Measurements from ENCODE around the gene WNT11.

WNT11 gene

GRCh38 chr11:76163289-76163880 is 42.9 kb downstream of the WNT11 start:
- POLR2A ChIA-PET, result no interaction called here
- CTCF ChIA-PET, result interaction anchor here (1.5 kb wide), 1 partner anchor 11 kb away, joined by 4 read pairs; no protein-coding TSS in a partner anchor

GRCh38 chr11:76162336-76163288 is 43.7 kb downstream of the WNT11 start:
- no peak for DNase-seq (ENCODE audit: extremely low spot score)
- POLR2A ChIA-PET, result interaction anchor here (0.9 kb wide), 1 partner anchor 46 kb away, joined by 3 read pairs; no protein-coding TSS in a partner anchor
- no peak for TF ChIP-seq FOXM1 (IDR thresholded peaks at IDR 0.05; ENCODE audit: borderline replicate concordance)
- TF ChIP-seq SUZ12 (IDR thresholded peaks at IDR 0.05), result no peak
- TF ChIP-seq PKNOX1 (IDR thresholded peaks at IDR 0.05), result no peak
- TF ChIP-seq SP1 (IDR thresholded peaks at IDR 0.05), result no peak
- no peak for TF ChIP-seq ELF4 (IDR thresholded peaks at IDR 0.05)
- no peak for TF ChIP-seq ARNT (IDR thresholded peaks at IDR 0.05)
- TF ChIP-seq NFRKB (IDR thresholded peaks at IDR 0.05), result no peak
- CTCF ChIA-PET, result interaction anchor here (1.5 kb wide), 1 partner anchor 10 kb away, joined by 4 read pairs; no protein-coding TSS in a partner anchor

More at GRCh38 chr11:76163289-76163880, 42.9 kb downstream of the WNT11 start:
- TF ChIP-seq FOXA1 (IDR thresholded peaks at IDR 0.05), result no peak
- TF ChIP-seq L3MBTL2 (conservative IDR thresholded peaks at IDR 0.05), result no peak
- TF ChIP-seq FOXM1 (IDR thresholded peaks at IDR 0.05; ENCODE audit: borderline replicate concordance), result no peak
- TF ChIP-seq HDGF (IDR thresholded peaks at IDR 0.05; ENCODE audit: borderline replicate concordance), result no peak
- no peak for TF ChIP-seq CTBP1 (IDR thresholded peaks at IDR 0.05; ENCODE audit: borderline replicate concordance)
- no peak for TF ChIP-seq ELF4 (IDR thresholded peaks at IDR 0.05)
- TF ChIP-seq SUZ12 (IDR thresholded peaks at IDR 0.05), result no peak
- no peak for TF ChIP-seq ARNT (IDR thresholded peaks at IDR 0.05)
- TF ChIP-seq LEF1 (IDR thresholded peaks at IDR 0.05; ENCODE audit: borderline replicate concordance), result no peak
- DNase-seq (ENCODE audit: extremely low spot score), result no peak

DNA sequence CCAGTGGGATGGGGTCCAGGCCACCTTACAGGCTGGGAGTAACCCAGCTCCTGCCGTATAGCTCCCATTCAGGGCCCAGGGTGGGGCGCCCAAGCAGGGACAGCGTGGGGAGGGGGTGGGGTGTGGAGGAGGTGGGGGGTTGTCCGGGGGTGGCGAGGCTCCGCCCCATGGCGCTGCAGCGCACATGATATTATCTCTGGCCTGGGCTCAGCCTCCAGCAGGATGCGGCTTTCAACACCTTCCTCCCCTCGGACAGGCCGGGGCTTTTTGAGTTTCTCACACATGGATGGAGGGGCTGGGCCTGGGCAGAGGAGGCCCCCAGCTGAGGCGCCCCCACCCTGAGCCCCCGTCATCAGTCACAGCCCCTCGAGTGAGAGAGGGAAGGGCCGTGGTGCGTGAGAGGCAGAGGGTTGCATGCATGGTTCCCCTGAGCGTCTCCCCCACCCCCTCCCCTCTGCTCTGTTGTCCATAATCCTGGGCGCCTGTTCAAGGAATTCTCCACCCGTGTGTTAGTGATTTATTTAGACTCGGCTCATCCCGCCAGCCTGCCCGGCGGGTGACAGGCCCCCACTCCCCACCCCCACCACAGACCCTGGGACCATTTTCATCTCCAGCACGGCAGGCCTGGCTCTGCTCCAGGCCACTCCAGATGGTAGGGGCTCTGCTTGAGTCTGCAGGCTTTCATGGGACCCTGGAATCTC is 44.9 kb downstream of the WNT11 start:
- TF ChIP-seq TARDBP (IDR thresholded peaks at IDR 0.05), result no peak
- TF ChIP-seq CTBP1 (IDR thresholded peaks at IDR 0.05; ENCODE audit: borderline replicate concordance), result no peak
- TF ChIP-seq SP1 (IDR thresholded peaks at IDR 0.05), result no peak
- TF ChIP-seq FOXM1 (IDR thresholded peaks at IDR 0.05; ENCODE audit: borderline replicate concordance), result no peak
- TF ChIP-seq L3MBTL2 (conservative IDR thresholded peaks at IDR 0.05), result no peak
- TF ChIP-seq SUZ12 (IDR thresholded peaks at IDR 0.05), result no peak
- no peak for TF ChIP-seq FOXA1 (IDR thresholded peaks at IDR 0.05)
- no peak for TF ChIP-seq FOXK2 (IDR thresholded peaks at IDR 0.05)
- no peak for TF ChIP-seq BHLHE40 (IDR thresholded peaks at IDR 0.05; ENCODE audit: borderline replicate concordance)
- TF ChIP-seq ARNT (IDR thresholded peaks at IDR 0.05), result no peak
- no peak for TF ChIP-seq ELF4 (IDR thresholded peaks at IDR 0.05)
- ChIA-PET CTCF (interaction anchor here (1.5 kb wide), 1 partner anchor 9 kb away, joined by 4 read pairs; no protein-coding TSS in a partner anchor), POLR2A (no interaction called here)
- no peak for DNase-seq (ENCODE audit: extremely low spot score)

GRCh38 chr11:76160856-76161255 is 45.4 kb downstream of the WNT11 start:
- CTCF ChIA-PET, result interaction anchor here (1.0 kb wide), 1 partner anchor 9 kb away, joined by 4 read pairs; no protein-coding TSS in a partner anchor
- no peak for DNase-seq (ENCODE audit: extremely low spot score)
- POLR2A ChIA-PET, result no interaction called here
- TF ChIP-seq SP1 (IDR thresholded peaks at IDR 0.05) (no peak), SUZ12 (IDR thresholded peaks at IDR 0.05) (no peak), FOXA1 (IDR thresholded peaks at IDR 0.05) (no peak), ARNT (IDR thresholded peaks at IDR 0.05) (no peak)

DNA sequence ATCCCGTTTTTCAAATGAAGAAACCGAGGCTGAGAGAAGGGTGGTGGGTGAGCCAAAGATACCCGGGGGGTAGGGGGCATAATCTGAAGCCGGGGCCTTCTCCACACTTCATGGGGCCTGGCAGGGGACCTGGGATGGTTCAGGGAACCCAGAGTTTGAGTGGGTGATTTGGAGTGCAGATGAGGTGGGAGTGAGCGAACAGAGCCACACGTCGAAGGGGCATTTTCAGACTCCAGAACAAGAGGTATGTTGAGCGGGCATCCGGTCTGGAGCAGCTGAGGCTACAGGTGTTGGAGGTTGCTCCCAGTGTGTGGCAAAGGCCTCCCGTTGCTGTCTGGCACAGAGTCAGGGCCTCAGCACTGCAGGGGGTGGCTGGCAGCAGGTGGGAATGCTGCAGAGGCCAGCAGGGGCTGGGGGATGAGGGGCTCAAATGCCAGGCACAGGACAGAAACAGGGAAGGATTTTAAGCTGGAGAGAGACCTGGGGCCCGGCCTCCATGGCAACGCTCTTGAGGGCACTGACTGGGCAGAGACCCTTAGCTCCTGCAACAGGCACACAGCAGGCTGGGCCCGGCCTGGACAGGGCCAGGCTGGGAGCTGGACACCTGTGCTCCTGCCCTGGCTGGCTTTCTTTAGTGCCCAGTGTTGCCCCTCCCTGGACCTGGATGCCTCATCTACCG is 46.2 kb downstream of the WNT11 start:
- CTCF ChIA-PET, result interaction anchor here (1.0 kb wide), 1 partner anchor 8 kb away, joined by 4 read pairs; no protein-coding TSS in a partner anchor
- TF ChIP-seq CTBP1 (IDR thresholded peaks at IDR 0.05; ENCODE audit: borderline replicate concordance) (no peak), TARDBP (IDR thresholded peaks at IDR 0.05) (no peak), ARNT (IDR thresholded peaks at IDR 0.05) (no peak), PKNOX1 (IDR thresholded peaks at IDR 0.05) (no peak), FOXK2 (IDR thresholded peaks at IDR 0.05) (no peak), BHLHE40 (IDR thresholded peaks at IDR 0.05; ENCODE audit: borderline replicate concordance) (no peak)
- POLR2A ChIA-PET, result no interaction called here
- DNase-seq (ENCODE audit: extremely low spot score), result no peak

DNA sequence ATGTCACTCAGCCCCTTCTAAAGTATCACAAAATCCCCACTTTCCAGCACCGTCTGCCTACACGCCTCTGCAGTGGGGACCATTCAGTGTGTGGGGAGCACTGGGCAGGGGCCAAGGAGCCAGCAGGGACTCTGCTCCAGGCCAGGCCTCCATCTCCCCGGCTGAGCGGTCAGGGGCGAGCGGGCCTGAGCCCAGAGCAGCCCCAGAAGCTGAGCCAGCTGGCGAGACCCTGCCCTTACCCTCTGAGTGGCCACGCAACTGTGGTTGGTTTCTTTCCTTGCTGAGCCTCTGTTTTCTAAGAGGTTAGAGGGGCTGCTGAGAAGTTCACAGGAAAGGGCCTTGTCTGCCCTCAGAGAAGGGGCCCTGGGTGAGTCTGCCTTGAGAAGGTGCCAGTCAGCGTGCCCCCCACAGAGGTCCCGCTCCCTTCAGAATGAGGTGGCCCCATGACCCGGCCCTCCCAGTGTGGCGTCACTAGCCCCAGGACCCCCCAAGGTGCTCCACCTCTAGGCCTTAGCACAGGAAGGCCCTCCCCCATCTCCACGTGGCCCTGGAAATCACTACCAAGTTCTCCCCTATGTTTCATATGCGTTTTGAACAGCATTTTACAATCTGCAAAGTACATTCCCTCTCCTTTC is 46.9 kb downstream of the WNT11 start:
- no peak for DNase-seq (ENCODE audit: extremely low spot score)
- POLR2A ChIA-PET, result no interaction called here
- CTCF ChIA-PET, result no interaction called here
- no peak for TF ChIP-seq CTBP1 (IDR thresholded peaks at IDR 0.05; ENCODE audit: borderline replicate concordance)
- no peak for TF ChIP-seq LEF1 (IDR thresholded peaks at IDR 0.05; ENCODE audit: borderline replicate concordance)
- no peak for TF ChIP-seq PKNOX1 (IDR thresholded peaks at IDR 0.05)
- TF ChIP-seq BHLHE40 (IDR thresholded peaks at IDR 0.05; ENCODE audit: borderline replicate concordance), result no peak
- TF ChIP-seq ARNT (IDR thresholded peaks at IDR 0.05), result no peak
- TF ChIP-seq ELF4 (IDR thresholded peaks at IDR 0.05), result no peak
- no peak for TF ChIP-seq NFRKB (IDR thresholded peaks at IDR 0.05)
- no peak for TF ChIP-seq SUZ12 (IDR thresholded peaks at IDR 0.05)
- TF ChIP-seq FOXK2 (IDR thresholded peaks at IDR 0.05), result no peak
- no peak for TF ChIP-seq TARDBP (IDR thresholded peaks at IDR 0.05)
- TF ChIP-seq FOXM1 (IDR thresholded peaks at IDR 0.05; ENCODE audit: borderline replicate concordance), result no peak
- TF ChIP-seq SP1 (IDR thresholded peaks at IDR 0.05), result no peak

Data from HEK293T (cell line).